Gastroesophageal sphincter (tissue), 3 donors: ENCODE results near the gene XKR3.
"Not testable (repeated sequence)": the region's sequence is repeated elsewhere in the genome, so short reads cannot be mapped to it uniquely, and the experiment has no call there.

Experiments used
- EP300 ChIP-seq: sonication (generic); formaldehyde crosslinking; IDR thresholded peaks from one replicate; pipeline ENCODE4 v1.6.1; 2017; ENCODE audit warnings: antibody characterized with exemption, mild to moderate bottlenecking
- POLR2A ChIP-seq, 2 donors: fragments of 450-650 bp; IDR thresholded peaks; one replicate each; pipeline ENCODE4 v1.6.1; 2017; ENCODE audit warnings: antibody characterized with exemption in 2 of 2, mild to moderate bottlenecking in 2 of 2, moderate library complexity in 1 of 2
- POLR2AphosphoS5 ChIP-seq: sonication (generic); formaldehyde crosslinking; IDR thresholded peaks from one replicate; pipeline ENCODE4 v1.6.1; 2017; ENCODE audit warnings: antibody characterized with exemption
- TF ChIP-seq, protein P1 (sequence below), 4 experiments: fragments of 200-600 bp in 2 of 4; fragments of 450-650 bp in 2 of 4; sonication (generic) in 1 of 4; IDR thresholded peaks; one replicate each; pipeline ENCODE4 v1.5.1; 2017 to 2019; ENCODE audit warnings: antibody characterized with exemption in 4 of 4, mild to moderate bottlenecking in 2 of 4, moderate library complexity in 2 of 4

GRCh38 chr22:16749282-16749681 is 75.9 kb downstream of the XKR3 start:
- TF ChIP-seq, protein P1, sequence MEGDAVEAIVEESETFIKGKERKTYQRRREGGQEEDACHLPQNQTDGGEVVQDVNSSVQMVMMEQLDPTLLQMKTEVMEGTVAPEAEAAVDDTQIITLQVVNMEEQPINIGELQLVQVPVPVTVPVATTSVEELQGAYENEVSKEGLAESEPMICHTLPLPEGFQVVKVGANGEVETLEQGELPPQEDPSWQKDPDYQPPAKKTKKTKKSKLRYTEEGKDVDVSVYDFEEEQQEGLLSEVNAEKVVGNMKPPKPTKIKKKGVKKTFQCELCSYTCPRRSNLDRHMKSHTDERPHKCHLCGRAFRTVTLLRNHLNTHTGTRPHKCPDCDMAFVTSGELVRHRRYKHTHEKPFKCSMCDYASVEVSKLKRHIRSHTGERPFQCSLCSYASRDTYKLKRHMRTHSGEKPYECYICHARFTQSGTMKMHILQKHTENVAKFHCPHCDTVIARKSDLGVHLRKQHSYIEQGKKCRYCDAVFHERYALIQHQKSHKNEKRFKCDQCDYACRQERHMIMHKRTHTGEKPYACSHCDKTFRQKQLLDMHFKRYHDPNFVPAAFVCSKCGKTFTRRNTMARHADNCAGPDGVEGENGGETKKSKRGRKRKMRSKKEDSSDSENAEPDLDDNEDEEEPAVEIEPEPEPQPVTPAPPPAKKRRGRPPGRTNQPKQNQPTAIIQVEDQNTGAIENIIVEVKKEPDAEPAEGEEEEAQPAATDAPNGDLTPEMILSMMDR (IDR thresholded peaks at IDR 0.05): not testable (repeated sequence)
- not testable (repeated sequence) for TF ChIP-seq POLR2A (IDR thresholded peaks at IDR 0.05); POLR2AphosphoS5; EP300
